CD4-positive, alpha-beta T cell treated with Interleukin-2 at 100 ng/mL for 4 hours (primary cell): ENCODE measurements around the gene PTGIS.

Experiments used
- DNase-seq: peaks from one replicate; pipeline ENCODE4 v3.0.0-alpha.2; 2020; ENCODE audit warnings: low spot score

Gene PTGIS

DNA sequence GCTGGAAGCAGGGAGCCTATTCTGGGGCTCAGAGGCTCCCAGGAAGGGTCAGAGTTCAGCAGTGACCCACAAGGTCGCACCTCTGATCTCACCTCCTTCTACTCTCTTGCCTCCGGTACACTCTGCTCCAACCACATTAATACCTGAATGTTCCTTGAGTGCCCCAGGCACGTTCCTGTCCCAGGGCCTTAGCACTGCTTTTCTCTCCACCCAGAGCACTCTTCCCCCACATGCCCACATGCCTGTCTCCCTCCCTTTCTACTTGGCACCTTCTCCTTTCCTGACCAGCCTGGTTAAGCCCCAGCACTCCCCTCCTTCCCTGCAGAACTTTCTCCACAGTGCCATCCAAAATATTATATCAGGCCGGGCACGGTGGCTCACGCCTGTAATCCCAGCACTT, 98.9 kb downstream of the PTGIS start:
- DNase-seq = no peak

- DNase-seq = no peak
Measured at GRCh38 chr20:49468412-49468811, 99.5 kb downstream of the PTGIS start.

GRCh38 chr20:49466114-49466912, 101.6 kb downstream of the PTGIS start:
- no peak for DNase-seq

GRCh38 chr20:49464556-49464955, 103.4 kb downstream of the PTGIS start:
- DNase-seq = no peak

GRCh38 chr20:49462626-49463025, 105.3 kb downstream of the PTGIS start:
- no peak for DNase-seq

- no peak for DNase-seq
Measured at GRCh38 chr20:49461894-49462620, 105.9 kb downstream of the PTGIS start.

- no peak for DNase-seq
Measured at GRCh38 chr20:49460916-49461315, 107.0 kb downstream of the PTGIS start.

DNA sequence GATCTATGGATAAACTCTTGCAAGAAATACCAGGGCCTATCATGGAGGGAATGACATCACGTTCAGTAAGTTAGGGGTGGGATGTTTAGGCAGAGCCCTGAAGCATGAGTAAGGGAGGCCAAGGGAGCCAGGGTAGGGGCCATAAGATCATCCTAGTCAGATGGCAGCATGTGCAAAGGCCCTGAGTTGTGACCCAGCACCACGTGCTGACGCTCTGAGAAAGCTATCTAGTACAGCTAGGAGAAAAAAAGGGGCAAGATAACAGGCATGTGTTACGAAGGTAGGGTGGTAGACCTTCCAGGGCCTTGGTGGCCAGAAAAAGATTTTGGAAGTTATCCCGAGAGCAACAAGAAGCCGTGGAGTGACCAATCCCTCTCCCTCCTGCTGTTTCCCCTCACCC, 107.8 kb downstream of the PTGIS start:
- no peak for DNase-seq

GRCh38 chr20:49459684-49460083, 108.3 kb downstream of the PTGIS start:
- no peak for DNase-seq

GRCh38 chr20:49457444-49457843, 110.5 kb downstream of the PTGIS start:
- no peak for DNase-seq

GRCh38 chr20:49456646-49457045, 111.3 kb downstream of the PTGIS start:
- DNase-seq = no peak

GRCh38 chr20:49455691-49456090, 112.2 kb downstream of the PTGIS start:
- DNase-seq = no peak
